Endothelial cell of umbilical vein (primary cell): ENCODE data around the gene TIAM1. TPM values are rescaled to one million over a fixed set of nuclear protein-coding genes. Genes with fewer than 3 reads are reported as not detected.

Source experiments
- BruUV-seq: library from RNA; stranded (reverse); fragments of 400-500 nt; replicated peaks from 2 replicates; lab custom pipeline; 2021; lab: Mats Ljungman, UMichigan
- CTCF ChIA-PET: fragments of 300-600, 350-600 bp; sonication (Branson Sonifier 250); formaldehyde crosslinking; loops from one replicate; lab custom pipeline; 2021; ENCODE audit warnings: antibody characterized with exemption, inconsistent platforms; lab: Charles Lee
- POLR2A ChIA-PET: fragments of 300-600, 350-600 bp; sonication (Branson Sonifier 250); formaldehyde crosslinking; loops from one replicate; lab custom pipeline; 2021; ENCODE audit warnings: antibody characterized with exemption, inconsistent platforms; lab: Charles Lee
- DNase-seq: peaks from one replicate; pipeline ENCODE4 v3.0.0-alpha.2; 2011; ENCODE audit warnings: low read depth, low spot score
- FAIRE-seq: peaks from 2 replicates; lab custom pipeline; 2011; peaks lifted over from hg19 to GRCh38; lab: Jason Lieb, UNC
- H2AFZ ChIP-seq: 2 replicates; pipeline ENCODE4 v1.6.0; 2012; ENCODE audit warnings: low read depth, low read length, control low read depth, inconsistent platforms
- H3K27ac ChIP-seq: 2 replicates; pipeline ENCODE4 v1.5.1; 2011; ENCODE audit warnings: low read depth, mild to moderate bottlenecking, control low read depth, low read length, moderate library complexity; ENCODE audit not compliant: insufficient read depth
- H3K27me3 ChIP-seq, 2 experiments: 2 replicates each; pipeline versions ENCODE4 v1.6.0 to v1.6.1; 2011; ENCODE audit warnings: low read length in 2 of 2, mixed read lengths in 1 of 2; ENCODE audit not compliant: control insufficient read depth in 2 of 2, insufficient read depth in 2 of 2
- H3K36me3 ChIP-seq, 2 experiments: 2 replicates in 1 of 2; 3 replicates in 1 of 2; pipeline ENCODE4 v1.5.1; 2011; ENCODE audit warnings: low read length in 2 of 2, mild to moderate bottlenecking in 1 of 2, moderate library complexity in 1 of 2; ENCODE audit not compliant: control insufficient read depth in 2 of 2, insufficient read depth in 2 of 2; ENCODE audit errors: extremely low read depth in 1 of 2
- H3K4me1 ChIP-seq: 3 replicates; pipeline ENCODE4 v1.5.1; 2011; ENCODE audit warnings: mild to moderate bottlenecking, low read length; ENCODE audit not compliant: control insufficient read depth, insufficient read depth; ENCODE audit errors: extremely low read depth
- H3K4me2 ChIP-seq: 2 replicates; pipeline ENCODE4 v1.6.1; 2011; ENCODE audit warnings: low read length, control low read depth, mixed read lengths; ENCODE audit not compliant: insufficient read depth
- H3K4me3 ChIP-seq, 3 experiments: fragments of 200-600 bp in 1 of 3; sonication (generic), shearing (Covaris generic) in 1 of 3; replicated peaks in 1 of 3; 2 replicates each; pipeline ENCODE4 v1.5.1; 2011 to 2016; ENCODE audit warnings: control low read depth in 3 of 3, low read length in 3 of 3, mild to moderate bottlenecking in 2 of 3, inconsistent platforms in 1 of 3, low read depth in 1 of 3, moderate library complexity in 1 of 3; ENCODE audit not compliant: insufficient read depth in 1 of 3
- H3K79me2 ChIP-seq: 2 replicates; pipeline ENCODE4 v1.6.0; 2012; ENCODE audit warnings: low read length, inconsistent platforms; ENCODE audit not compliant: control insufficient read depth, insufficient read depth
- H3K9ac ChIP-seq: replicated peaks from 2 replicates; pipeline ENCODE3; 2011; ENCODE audit warnings: low read length, control low read depth; ENCODE audit not compliant: insufficient read depth; ENCODE audit errors: extremely low read depth
- H3K9me1 ChIP-seq: replicated peaks from 3 replicates; pipeline ENCODE4 v1.6.0; 2011; ENCODE audit warnings: mild to moderate bottlenecking, low read length; ENCODE audit not compliant: control insufficient read depth, insufficient read depth; ENCODE audit errors: extremely low read depth
- H3K9me3 ChIP-seq: replicated peaks from 2 replicates; pipeline ENCODE4 v1.5.1; 2012; ENCODE audit warnings: low read length, inconsistent platforms; ENCODE audit not compliant: control insufficient read depth, insufficient read depth
- H4K20me1 ChIP-seq: replicated peaks from 2 replicates; pipeline ENCODE3; 2011; ENCODE audit warnings: mild to moderate bottlenecking, low read length; ENCODE audit not compliant: control insufficient read depth, insufficient read depth; ENCODE audit errors: extremely low read depth
- GATA2 ChIP-seq: IDR thresholded peaks from 2 replicates; pipeline ENCODE4 v1.7.0; 2011; ENCODE audit warnings: low read depth, mild to moderate bottlenecking, moderate library complexity, mixed read lengths, low read length; ENCODE audit not compliant: insufficient read length, insufficient read depth
- MAX ChIP-seq: IDR thresholded peaks from 2 replicates; pipeline ENCODE4 v1.6.1; 2011; ENCODE audit not compliant: insufficient read depth, insufficient read length
- dilution Hi-C: fragments of 300-500 bp; cut with MboI; formaldehyde crosslinking; loops from one replicate; pipeline ENCODE4 v1.15.0; 2019; ENCODE audit warnings: low sequenced_read_pairs; ENCODE audit not compliant: extremely low pct_ligation_motif_present
- intact Hi-C: fragments of 100-400 bp; cut with micrococcal nuclease; formaldehyde crosslinking; loops from one replicate; pipeline ENCODE4 v1.10.0; 2022
- polyA plus RNA-seq, 4 experiments: library from polyadenylated mRNA; depleted of rRNA in 3 of 4; stranded (reverse) in 3 of 4; unstranded in 1 of 4; fragments of >200 nt; gene quantifications; 2 replicates each; pipeline versions ENCODE4 v1.2.1 to v1.2.3, GENCODE V29; 2011 to 2012; ENCODE audit warnings: missing spikeins in 1 of 4
- total RNA-seq: library from RNA; stranded (reverse); gene quantifications from 2 replicates; pipeline ENCODE4 v1.2.3, GENCODE V29; 2021

TIAM1 gene
- total and polyA plus RNA-seq, 2 donors (not counting 3 experiments of a cell fraction or from before 2014, with no cell fraction given): 0.21 to 0.86 TPM

GRCh38 chr21:31072533-31072932 is 271.5 kb downstream of the TIAM1 start:
- Histone ChIP-seq H3K4me1 (no peaks in the 10 kb centered on the region), H3K27me3 (no peaks in the 10 kb centered on the region), H3K4me3 (no peak overlapping the region), H3K27ac (no peak overlapping the region), H3K4me2 (no peak overlapping the region), H3K36me3 (no peaks in the 10 kb centered on the region), H3K9me1 (no peaks in the 10 kb centered on the region), H3K79me2 (no peaks in the 10 kb centered on the region), H3K9ac (no peak overlapping the region), H4K20me1 (no peaks in the 10 kb centered on the region), H3K9me3 (no peaks in the 10 kb centered on the region), H2AFZ (no peak overlapping the region)
- dilution Hi-C loops (no loop called here), intact Hi-C loops (no loop called here)
- FAIRE-seq: no peak
- no TSS peak for BruUV-seq
- DNase-seq: no peak
- CTCF ChIA-PET: no interaction called here
- POLR2A ChIA-PET: no interaction called here
- TF ChIP-seq MAX (no peak), GATA2 (no peak)
